Keratinocyte (primary cell): ENCODE data around the gene NSG2. TPM values are rescaled to one million over a fixed set of nuclear protein-coding genes. Genes with fewer than 3 reads are reported as not detected.

Experiments
- DNase-seq: peaks from one replicate; pipeline ENCODE4 v3.0.0-alpha.2; 2011; ENCODE audit warnings: low read depth, missing footprints, low spot score
- FAIRE-seq: peaks from 2 replicates; lab custom pipeline; 2011; peaks lifted over from hg19 to GRCh38; lab: Jason Lieb, UNC
- H2AFZ ChIP-seq: 2 replicates; pipeline ENCODE4 v1.6.0; 2012; ENCODE audit warnings: low read length, control low read depth, inconsistent platforms; ENCODE audit not compliant: control insufficient read depth
- H3K27ac ChIP-seq: 2 replicates; pipeline ENCODE4 v1.5.1; 2011; ENCODE audit warnings: low read length; ENCODE audit not compliant: control insufficient read depth, insufficient read depth
- H3K27me3 ChIP-seq: 3 replicates; pipeline ENCODE4 v1.6.0; 2011; ENCODE audit warnings: low read length; ENCODE audit not compliant: control insufficient read depth, insufficient read depth; ENCODE audit errors: extremely low read depth
- H3K36me3 ChIP-seq, 2 experiments: 2 replicates in 1 of 2; 3 replicates in 1 of 2; pipeline ENCODE4 v1.5.1; 2011; ENCODE audit warnings: low read length in 2 of 2, mild to moderate bottlenecking in 1 of 2; ENCODE audit not compliant: control insufficient read depth in 2 of 2, insufficient read depth in 2 of 2; ENCODE audit errors: extremely low read depth in 1 of 2
- H3K4me1 ChIP-seq: 3 replicates; pipeline ENCODE4 v1.5.1; 2011; ENCODE audit warnings: low read length; ENCODE audit not compliant: control insufficient read depth, insufficient read depth; ENCODE audit errors: extremely low read depth
- H3K4me2 ChIP-seq: 3 replicates; pipeline ENCODE4 v1.6.0; 2011; ENCODE audit warnings: low read depth, low read length; ENCODE audit not compliant: control insufficient read depth, insufficient read depth; ENCODE audit errors: extremely low read depth
- H3K4me3 ChIP-seq, 3 experiments: fragments of 200-600 bp in 1 of 3; sonication (generic) in 1 of 3; 2 replicates in 2 of 3; 3 replicates in 1 of 3; pipeline ENCODE4 v1.5.1; 2011 to 2016; ENCODE audit warnings: low read length in 3 of 3, mild to moderate bottlenecking in 3 of 3, control low read depth in 2 of 3, inconsistent platforms in 1 of 3, low read depth in 1 of 3, mixed read lengths in 1 of 3, mixed run types in 1 of 3, moderate library complexity in 1 of 3; ENCODE audit not compliant: control insufficient read depth in 2 of 3, insufficient read depth in 2 of 3; ENCODE audit errors: extremely low read depth in 1 of 3
- H3K79me2 ChIP-seq: 2 replicates; pipeline ENCODE4 v1.6.0; 2012; ENCODE audit warnings: low read length; ENCODE audit not compliant: control insufficient read depth, insufficient read depth
- H3K9ac ChIP-seq: 3 replicates; pipeline ENCODE4 v1.6.0; 2011; ENCODE audit warnings: low read length; ENCODE audit not compliant: control insufficient read depth, insufficient read depth; ENCODE audit errors: extremely low read depth
- H3K9me1 ChIP-seq: 3 replicates; pipeline ENCODE4 v1.6.0; 2011; ENCODE audit warnings: low read length; ENCODE audit not compliant: control insufficient read depth, insufficient read depth; ENCODE audit errors: extremely low read depth
- H3K9me3 ChIP-seq: 2 replicates; pipeline ENCODE4 v1.5.1; 2012; ENCODE audit warnings: low read depth, low read length; ENCODE audit not compliant: control insufficient read depth
- H4K20me1 ChIP-seq: 3 replicates; pipeline ENCODE4 v1.6.0; 2011; ENCODE audit warnings: low read length; ENCODE audit not compliant: control insufficient read depth, insufficient read depth; ENCODE audit errors: extremely low read depth
- EZH2 ChIP-seq: IDR thresholded peaks from one replicate; pipeline ENCODE4 v1.6.1; 2012; ENCODE audit warnings: inconsistent platforms, mild to moderate bottlenecking, low read length, moderate library complexity
- dilution Hi-C: fragments of 300-500 bp; cut with MboI; formaldehyde crosslinking; loops from one replicate; pipeline ENCODE4 v1.7.0; 2020; ENCODE audit warnings: low sequenced_read_pairs; ENCODE audit not compliant: extremely low pct_ligation_motif_present
- polyA plus RNA-seq, 5 experiments: library from polyadenylated mRNA; depleted of rRNA in 3 of 5; stranded (reverse) in 3 of 5; stranded (forward) in 1 of 5; unstranded in 1 of 5; fragments of >200 nt; gene quantifications; 1 replicate in 1 of 5; 2 replicates in 3 of 5; 3 replicates in 1 of 5; pipeline versions ENCODE4 v1.2.1 to v1.2.3, GENCODE V29; 2011 to 2012; ENCODE audit warnings: missing spikeins in 2 of 5, low read depth in 1 of 5, low replicate concordance in 1 of 5
- TF ChIP-seq, protein P1 (sequence below), 3 experiments: IDR thresholded peaks in 1 of 3; conservative IDR thresholded peaks in 1 of 3; optimal IDR thresholded peaks in 1 of 3; 2 replicates in 2 of 3; 3 replicates in 1 of 3; pipeline versions ENCODE3 to v1.5.1; 2011; ENCODE audit warnings: low read length in 3 of 3, mild to moderate bottlenecking in 3 of 3, moderate library complexity in 2 of 3, control low read depth in 1 of 3, inconsistent platforms in 1 of 3; ENCODE audit not compliant: insufficient read depth in 2 of 3; ENCODE audit errors: extremely low read depth in 1 of 3

The NSG2 gene
- polyA plus RNA-seq, 1 donor (not counting 4 experiments of a cell fraction or from before 2014, with no cell fraction given): not detected

DNA sequence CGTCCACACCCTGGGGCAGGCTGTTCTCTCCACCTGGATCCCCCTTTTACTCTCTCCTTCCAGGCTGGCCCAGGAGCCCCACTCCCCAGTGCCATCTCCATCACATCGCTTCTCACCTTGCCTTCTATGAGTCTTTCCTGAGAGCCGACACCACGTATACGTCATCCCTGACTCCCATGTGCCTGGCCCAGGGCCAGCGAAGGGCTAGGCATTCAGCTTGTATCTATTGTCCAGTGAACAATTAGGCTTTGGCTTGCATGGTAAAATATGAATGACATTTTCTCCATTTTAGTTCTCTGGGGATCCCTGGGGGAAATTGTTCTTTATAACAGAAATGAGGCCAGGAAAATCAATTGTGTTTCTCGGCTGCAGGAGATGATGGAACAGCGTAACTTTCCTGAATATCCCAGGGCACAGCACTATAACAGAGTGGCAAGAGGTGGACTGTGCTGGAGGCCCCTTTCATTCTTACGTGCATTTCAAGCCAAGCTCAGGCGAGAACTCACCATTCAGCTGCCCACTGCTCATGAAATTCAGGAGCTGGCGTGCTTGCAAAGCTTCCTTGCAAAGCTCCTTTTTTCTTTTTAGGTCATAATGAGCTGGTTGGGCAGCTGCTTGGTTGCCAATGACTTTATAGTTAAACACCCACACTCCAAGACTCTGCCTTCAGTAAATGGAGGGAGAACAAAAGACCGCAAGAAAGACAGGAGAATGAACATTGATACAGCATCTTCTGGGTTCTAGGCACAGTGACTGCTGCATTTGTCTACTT is 37.7 kb downstream of the NSG2 start:
- Histone ChIP-seq H3K4me1 (no peaks in the 10 kb centered on the region), H3K27me3 (no peaks in the 10 kb centered on the region), H3K27ac (no peak overlapping the region), H4K20me1 (no peaks in the 10 kb centered on the region), H3K9me3 (no peaks in the 10 kb centered on the region), H3K79me2 (no peaks in the 10 kb centered on the region), H2AFZ (no peak overlapping the region), H3K9me1 (no peaks in the 10 kb centered on the region), H3K4me2 (no peak overlapping the region), H3K36me3 (no peaks in the 10 kb centered on the region), H3K9ac (no peak overlapping the region), H3K4me3 (no peak overlapping the region)
- TF ChIP-seq EZH2: no peak
- TF ChIP-seq, protein P1, sequence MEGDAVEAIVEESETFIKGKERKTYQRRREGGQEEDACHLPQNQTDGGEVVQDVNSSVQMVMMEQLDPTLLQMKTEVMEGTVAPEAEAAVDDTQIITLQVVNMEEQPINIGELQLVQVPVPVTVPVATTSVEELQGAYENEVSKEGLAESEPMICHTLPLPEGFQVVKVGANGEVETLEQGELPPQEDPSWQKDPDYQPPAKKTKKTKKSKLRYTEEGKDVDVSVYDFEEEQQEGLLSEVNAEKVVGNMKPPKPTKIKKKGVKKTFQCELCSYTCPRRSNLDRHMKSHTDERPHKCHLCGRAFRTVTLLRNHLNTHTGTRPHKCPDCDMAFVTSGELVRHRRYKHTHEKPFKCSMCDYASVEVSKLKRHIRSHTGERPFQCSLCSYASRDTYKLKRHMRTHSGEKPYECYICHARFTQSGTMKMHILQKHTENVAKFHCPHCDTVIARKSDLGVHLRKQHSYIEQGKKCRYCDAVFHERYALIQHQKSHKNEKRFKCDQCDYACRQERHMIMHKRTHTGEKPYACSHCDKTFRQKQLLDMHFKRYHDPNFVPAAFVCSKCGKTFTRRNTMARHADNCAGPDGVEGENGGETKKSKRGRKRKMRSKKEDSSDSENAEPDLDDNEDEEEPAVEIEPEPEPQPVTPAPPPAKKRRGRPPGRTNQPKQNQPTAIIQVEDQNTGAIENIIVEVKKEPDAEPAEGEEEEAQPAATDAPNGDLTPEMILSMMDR (optimal IDR thresholded peaks at IDR 0.05 in 1 of 3, IDR thresholded peaks at IDR 0.05 in 1 of 3, conservative IDR thresholded peaks at IDR 0.05 in 1 of 3; ENCODE audit: extremely low read depth in 1 of 3, insufficient read depth in 2 of 3, low read length in 3 of 3): no peak
- DNase-seq: no peak
- dilution Hi-C loops: no loop called here
- FAIRE-seq: no peak

DNA sequence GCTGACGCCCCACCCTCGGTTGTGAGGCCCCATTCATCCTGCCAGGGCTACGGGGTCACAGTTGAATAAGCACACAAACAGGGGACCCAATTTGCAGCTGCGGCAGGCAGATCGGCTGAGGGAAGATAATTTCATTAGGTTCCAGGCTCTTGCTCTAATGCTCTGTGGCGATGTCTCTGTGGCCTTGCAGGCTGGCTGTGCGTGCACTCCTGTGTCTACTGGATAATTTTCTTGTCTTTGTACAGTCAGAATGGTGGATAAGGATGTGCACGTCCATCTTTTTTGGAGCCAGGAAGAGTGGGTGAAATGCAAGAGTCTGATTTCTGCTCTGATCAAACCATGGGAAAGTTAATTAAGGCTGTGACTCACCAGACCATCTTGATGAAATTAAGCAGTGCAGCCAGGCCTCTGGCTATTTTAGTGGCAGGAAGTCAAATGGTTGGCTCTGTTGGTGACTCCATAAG is 39.2 kb downstream of the NSG2 start:
- Histone ChIP-seq H3K4me3 (no peak overlapping the region), H3K9me3 (no peaks in the 10 kb centered on the region), H3K36me3 (no peaks in the 10 kb centered on the region), H2AFZ (no peak overlapping the region), H4K20me1 (no peaks in the 10 kb centered on the region), H3K27me3 (no peaks in the 10 kb centered on the region), H3K27ac (no peak overlapping the region), H3K4me1 (no peaks in the 10 kb centered on the region), H3K9ac (no peak overlapping the region), H3K4me2 (no peak overlapping the region), H3K9me1 (no peaks in the 10 kb centered on the region), H3K79me2 (no peaks in the 10 kb centered on the region)
- dilution Hi-C loops: no loop called here
- no peak for DNase-seq
- TF ChIP-seq EZH2: no peak
- FAIRE-seq: no peak
